ENCODE data around the gene ADORA2A.
A peak's percentile ranks its signal among the peaks of the same experiment; 100 is the strongest.

The ADORA2A gene

GRCh38 chr22:24429411-24430365 is 2.3 kb downstream of the ADORA2A start:
- Histone ChIP-seq H3K27ac (peak overlapping the region in 12 of 21 experiments; percentile 6 to 97 (median 84)), H3K4me3 (peak overlapping the region in 4 of 7 experiments; percentile 24 to 29 (median 27))

- Histone ChIP-seq H3K27ac (peak overlapping the region in 5 of 21 experiments; percentile 4 to 95 (median 88)), H3K4me3 (no peak overlapping the region)
These were observed 3.3 kb downstream of the ADORA2A start for GRCh38 chr22:24430431-24431308.

- no peak overlapping the region for H3K4me3 ChIP-seq
- H3K27ac ChIP-seq: peak overlapping the region in 7 of 21 experiments; percentile 4 to 86 (median 73)
These were observed 4.1 kb downstream of the ADORA2A start for GRCh38 chr22:24431309-24432034.

GRCh38 chr22:24432059-24432853 is 4.9 kb downstream of the ADORA2A start:
- H3K4me3 ChIP-seq: no peak overlapping the region
- peak overlapping the region in 11 of 21 experiments; percentile 2 to 86 (median 72) for H3K27ac ChIP-seq

GRCh38 chr22:24433001-24433827 is 5.8 kb downstream of the ADORA2A start:
- no peak overlapping the region for H3K4me3 ChIP-seq
- H3K27ac ChIP-seq: peak overlapping the region in 18 of 21 experiments; percentile 11 to 86 (median 62)

GRCh38 chr22:24433828-24434470 is 6.5 kb downstream of the ADORA2A start:
- Histone ChIP-seq H3K4me3 (no peak overlapping the region), H3K27ac (peak overlapping the region in 18 of 21 experiments; percentile 11 to 86 (median 62))

GRCh38 chr22:24434471-24435322 is 7.3 kb downstream of the ADORA2A start:
- H3K27ac ChIP-seq: peak overlapping the region in 18 of 21 experiments; percentile 11 to 86 (median 65)
- H3K4me3 ChIP-seq: no peak overlapping the region

GRCh38 chr22:24435323-24435645 is 7.9 kb downstream of the ADORA2A start:
- Histone ChIP-seq H3K4me3 (no peak overlapping the region), H3K27ac (peak overlapping the region in 16 of 21 experiments; percentile 12 to 86 (median 68))

- Histone ChIP-seq H3K27ac (peak overlapping the region in 9 of 21 experiments; percentile 0 to 86 (median 29)), H3K4me3 (no peak overlapping the region)
These were observed 8.5 kb downstream of the ADORA2A start for GRCh38 chr22:24435861-24436371.

- no peak overlapping the region for H3K4me3 ChIP-seq
- peak overlapping the region in 7 of 21 experiments; percentile 0 to 86 (median 26) for H3K27ac ChIP-seq
These were observed 9.2 kb downstream of the ADORA2A start for GRCh38 chr22:24436553-24436952.

- no peak overlapping the region for H3K4me3 ChIP-seq
- H3K27ac ChIP-seq: peak overlapping the region in 1 of 21 experiments; percentile 2
These were observed 9.7 kb downstream of the ADORA2A start for GRCh38 chr22:24437091-24437490.

- H3K27ac ChIP-seq: no peak overlapping the region
- no peak overlapping the region for H3K4me3 ChIP-seq
These were observed 10.4 kb downstream of the ADORA2A start for GRCh38 chr22:24437741-24438328.

GRCh38 chr22:24440270-24440717 is 12.9 kb downstream of the ADORA2A start:
- Histone ChIP-seq H3K4me3 (no peak overlapping the region), H3K27ac (peak overlapping the region in 1 of 21 experiments; percentile 6)

GRCh38 chr22:24440718-24441405 is 13.5 kb downstream of the ADORA2A start:
- H3K27ac ChIP-seq: peak overlapping the region in 2 of 21 experiments; percentile 6 to 37
- no peak overlapping the region for H3K4me3 ChIP-seq
